BJ (cell line): ENCODE data around the gene TSPAN33. TPM values are rescaled to one million over a fixed set of nuclear protein-coding genes. Genes with fewer than 3 reads are reported as not detected.

Experiments used
- CTCF ChIA-PET: fragments of 350-600 bp; formaldehyde crosslinking; extraction: SDS; loops from one replicate; lab custom pipeline; 2021; ENCODE audit warnings: antibody characterized with exemption, inconsistent platforms; lab: Yijun Ruan, JAX
- POLR2A ChIA-PET: fragments of 300-600 bp; sonication (Branson Sonifier 250); formaldehyde crosslinking; extraction: SDS; loops from one replicate; lab custom pipeline; 2021; ENCODE audit warnings: antibody characterized with exemption; lab: Charles Lee
- DNase-seq: peaks from one replicate; pipeline ENCODE4 v3.0.0-alpha.2; 2011; ENCODE audit warnings: low read depth
- H3K27me3 ChIP-seq: 2 replicates; pipeline ENCODE4 v1.6.0; 2011; ENCODE audit warnings: low read length; ENCODE audit not compliant: control insufficient read depth, insufficient read depth
- H3K36me3 ChIP-seq: 2 replicates; pipeline ENCODE4 v1.5.1; 2011; ENCODE audit warnings: low read length; ENCODE audit not compliant: control insufficient read depth, insufficient read depth
- H3K4me3 ChIP-seq: 2 replicates; pipeline ENCODE4 v1.5.1; 2011; ENCODE audit warnings: low read depth, mild to moderate bottlenecking, control low read depth, low read length
- polyA plus RNA-seq: library from polyadenylated mRNA; depleted of rRNA; stranded (reverse); fragments of >200 nt; gene quantifications from 2 replicates; pipeline ENCODE4 v1.2.3, GENCODE V29; 2011
- TF ChIP-seq, protein P1 (sequence below): IDR thresholded peaks from 2 replicates; pipeline ENCODE4 v1.5.1; 2011; ENCODE audit warnings: low read depth, mild to moderate bottlenecking, control low read depth, inconsistent platforms, low read length, moderate library complexity; ENCODE audit not compliant: insufficient read depth

Gene TSPAN33
- polyA plus RNA-seq, 1 experiment = 0.29 TPM

- no peak for DNase-seq
- no peaks in the 10 kb centered on the region for H3K36me3 ChIP-seq
- POLR2A ChIA-PET = no interaction called here
- TF ChIP-seq, protein P1, sequence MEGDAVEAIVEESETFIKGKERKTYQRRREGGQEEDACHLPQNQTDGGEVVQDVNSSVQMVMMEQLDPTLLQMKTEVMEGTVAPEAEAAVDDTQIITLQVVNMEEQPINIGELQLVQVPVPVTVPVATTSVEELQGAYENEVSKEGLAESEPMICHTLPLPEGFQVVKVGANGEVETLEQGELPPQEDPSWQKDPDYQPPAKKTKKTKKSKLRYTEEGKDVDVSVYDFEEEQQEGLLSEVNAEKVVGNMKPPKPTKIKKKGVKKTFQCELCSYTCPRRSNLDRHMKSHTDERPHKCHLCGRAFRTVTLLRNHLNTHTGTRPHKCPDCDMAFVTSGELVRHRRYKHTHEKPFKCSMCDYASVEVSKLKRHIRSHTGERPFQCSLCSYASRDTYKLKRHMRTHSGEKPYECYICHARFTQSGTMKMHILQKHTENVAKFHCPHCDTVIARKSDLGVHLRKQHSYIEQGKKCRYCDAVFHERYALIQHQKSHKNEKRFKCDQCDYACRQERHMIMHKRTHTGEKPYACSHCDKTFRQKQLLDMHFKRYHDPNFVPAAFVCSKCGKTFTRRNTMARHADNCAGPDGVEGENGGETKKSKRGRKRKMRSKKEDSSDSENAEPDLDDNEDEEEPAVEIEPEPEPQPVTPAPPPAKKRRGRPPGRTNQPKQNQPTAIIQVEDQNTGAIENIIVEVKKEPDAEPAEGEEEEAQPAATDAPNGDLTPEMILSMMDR = no peak
- CTCF ChIA-PET = interaction anchor here (0.6 to 11.3 kb wide), 7 partner anchors 8 to 305 kb away, joined by 3 to 186 read pairs (median 4); no protein-coding TSS in a partner anchor
- H3K27me3 ChIP-seq = peaks cover 16% of the 10 kb centered on the region
- H3K4me3 ChIP-seq = no peak overlapping the region
These were observed 22.2 kb downstream of the TSPAN33 start for GRCh38 chr7:129166745-129167144.

- peaks cover 14% of the 10 kb centered on the region for H3K27me3 ChIP-seq
- ChIA-PET CTCF (interaction anchor here (1.4 to 11.3 kb wide), 3 partner anchors 22 to 105 kb away, joined by 3 to 186 read pairs (median 4); no protein-coding TSS in a partner anchor), POLR2A (no interaction called here)
- no peak overlapping the region for H3K4me3 ChIP-seq
- no peak for DNase-seq
- TF ChIP-seq, protein P1 = no peak
- H3K36me3 ChIP-seq = no peaks in the 10 kb centered on the region
These were observed 23.3 kb downstream of the TSPAN33 start for GRCh38 chr7:129167817-129168216.

DNA sequence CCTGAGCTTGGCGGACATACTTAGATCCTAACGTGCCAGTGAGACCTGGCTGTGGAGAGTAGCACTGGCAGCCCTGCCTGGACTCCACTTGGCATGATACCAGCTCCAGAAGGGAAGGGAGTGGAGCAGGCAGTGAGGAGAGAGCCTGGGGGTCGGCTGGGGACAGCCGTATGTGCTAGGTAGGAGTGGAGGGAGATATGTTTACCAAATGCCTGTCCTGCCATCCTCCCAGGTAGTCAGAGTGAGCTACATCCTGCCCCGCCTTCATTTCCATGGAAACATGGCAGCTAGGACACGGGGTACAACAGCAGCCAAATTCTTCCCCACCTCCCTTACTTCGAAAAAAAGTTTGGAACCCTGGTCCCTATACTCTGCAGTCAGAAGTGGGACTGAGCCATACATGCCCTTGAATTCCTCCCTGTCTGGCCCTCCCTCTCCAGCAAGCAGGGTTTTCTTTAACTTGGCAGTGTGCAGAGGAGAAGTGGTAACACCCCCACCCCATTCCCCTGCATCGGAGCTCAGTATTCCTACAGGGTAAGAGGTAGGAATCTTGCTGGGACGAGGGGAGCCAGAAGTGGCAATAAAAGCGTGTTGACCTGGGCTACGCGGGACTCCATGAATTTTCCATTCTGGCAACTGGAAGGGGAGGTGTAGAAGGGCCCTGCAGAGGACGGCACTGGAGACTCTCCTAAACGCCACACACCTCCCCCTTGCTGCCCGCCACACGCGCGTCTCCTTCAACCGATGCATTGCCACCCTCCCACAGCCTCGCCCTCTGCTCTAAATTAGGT, 23.9 kb downstream of the TSPAN33 start:
- DNase-seq = no peak
- Histone ChIP-seq H3K4me3 (no peak overlapping the region; the same call in 1 of the 2 replicates), H3K27me3 (peaks cover 14% of the 10 kb centered on the region), H3K36me3 (no peaks in the 10 kb centered on the region)
- TF ChIP-seq, protein P1 = no peak
- ChIA-PET POLR2A (no interaction called here), CTCF (interaction anchor here (0.9 to 11.3 kb wide), 4 partner anchors 11 to 50 kb away, joined by 3 to 186 read pairs (median 4); no protein-coding TSS in a partner anchor)

GRCh38 chr7:129169171-129169671, 24.7 kb downstream of the TSPAN33 start:
- DNase-seq = no peak
- peak overlapping the region; percentile 42 for H3K4me3 ChIP-seq
- peaks cover 14% of the 10 kb centered on the region for H3K27me3 ChIP-seq
- POLR2A ChIA-PET = no interaction called here
- no peaks in the 10 kb centered on the region for H3K36me3 ChIP-seq
- TF ChIP-seq, protein P1 = no peak
- CTCF ChIA-PET = interaction anchor here (0.9 to 11.3 kb wide), 4 partner anchors 12 to 49 kb away, joined by 3 to 186 read pairs (median 4); no protein-coding TSS in a partner anchor

DNA sequence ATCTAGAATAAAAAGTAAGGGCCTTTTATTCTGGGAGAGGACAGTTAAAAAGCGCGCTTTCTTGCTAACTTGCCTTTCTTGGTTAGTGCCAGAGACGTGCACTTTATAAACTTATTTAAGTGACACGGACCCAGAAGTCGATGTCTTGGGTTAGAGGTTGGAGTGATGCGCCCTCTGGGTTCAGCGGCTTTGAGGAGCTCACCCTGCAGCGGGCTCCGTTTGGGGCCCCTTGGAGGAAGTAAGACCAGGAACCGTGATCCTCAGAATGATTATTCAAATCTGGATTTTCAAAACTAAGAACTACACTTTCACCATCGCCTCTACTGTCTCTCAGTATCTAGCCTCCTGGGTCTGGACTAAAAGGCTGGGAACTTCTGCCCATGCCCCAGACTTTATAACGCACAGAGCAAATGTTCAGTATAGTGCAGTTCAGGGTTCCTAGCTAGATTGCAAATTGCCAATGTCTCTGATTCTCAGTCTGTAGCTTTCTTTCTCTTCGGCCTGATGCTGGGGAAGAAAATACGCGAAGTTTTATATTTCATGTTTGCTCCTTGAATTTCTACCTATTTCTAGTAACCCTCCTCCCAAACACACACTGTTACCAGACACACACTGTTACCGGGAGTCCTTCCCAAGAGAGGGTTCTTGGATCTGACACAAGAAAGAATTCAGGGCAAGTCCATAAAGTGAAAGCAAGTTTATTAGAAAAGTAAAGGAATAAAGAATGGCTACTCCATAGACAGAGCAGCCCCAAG, 25.4 kb downstream of the TSPAN33 start:
- POLR2A ChIA-PET = no interaction called here

More for the DNA sequence above, 25.4 kb downstream of the TSPAN33 start:
- CTCF ChIA-PET = interaction anchor here (0.9 to 11.3 kb wide), 3 partner anchors 12 to 49 kb away, joined by 3 to 186 read pairs (median 4); no protein-coding TSS in a partner anchor
- Histone ChIP-seq H3K27me3 (peaks cover 14% of the 10 kb centered on the region), H3K36me3 (no peaks in the 10 kb centered on the region), H3K4me3 (peak overlapping the region; percentile 42)
- TF ChIP-seq, protein P1 = no peak
- no peak for DNase-seq
